MM.1S (cell line): ENCODE measurements around the gene UNC13A.
A peak's percentile ranks its signal among the peaks of the same experiment; 100 is the strongest.

Source experiments
- DNase-seq: peaks from one replicate; pipeline ENCODE4 v3.0.0-alpha.2; 2015
- H2AFZ ChIP-seq: fragments of 300-600 bp; sonication (generic); 2 replicates; pipeline ENCODE4 v1.6.0; 2016; ENCODE audit warnings: antibody characterized with exemption, low read length
- H3F3A ChIP-seq: fragments of 300-600 bp; sonication (generic); 2 replicates; pipeline ENCODE4 v1.6.1; 2016; ENCODE audit warnings: mild to moderate bottlenecking, antibody characterized with exemption, low read length, moderate library complexity, mixed read lengths; ENCODE audit not compliant: insufficient read depth
- H3K27ac ChIP-seq: fragments of 300-600 bp; sonication (generic); 2 replicates; pipeline ENCODE4 v1.5.1; 2016; ENCODE audit warnings: mild to moderate bottlenecking, low read length
- H3K27me3 ChIP-seq: fragments of 300-600 bp; sonication (generic); replicated peaks from 2 replicates; pipeline ENCODE4 v1.6.0; 2016; ENCODE audit warnings: low read length; ENCODE audit not compliant: insufficient read depth
- H3K36me3 ChIP-seq: fragments of 300-600 bp; sonication (generic); replicated peaks from 2 replicates; pipeline ENCODE4 v1.6.1; 2016; ENCODE audit warnings: mild to moderate bottlenecking, low read length, mixed read lengths; ENCODE audit not compliant: insufficient read depth
- H3K4me1 ChIP-seq: fragments of 300-600 bp; sonication (generic); 2 replicates; pipeline ENCODE4 v1.6.1; 2016; ENCODE audit warnings: low read length, mixed read lengths
- H3K4me2 ChIP-seq: fragments of 300-600 bp; sonication (generic); 2 replicates; pipeline ENCODE4 v1.6.0; 2016; ENCODE audit warnings: low read depth, low read length
- H3K4me3 ChIP-seq: fragments of 300-600 bp; sonication (generic); 2 replicates; pipeline ENCODE4 v1.5.1; 2016; ENCODE audit warnings: low read length, mixed read lengths
- H3K79me2 ChIP-seq: fragments of 300-600 bp; sonication (generic); 2 replicates; pipeline ENCODE4 v1.6.1; 2016; ENCODE audit warnings: mixed run types, low read length, mixed read lengths
- H3K9ac ChIP-seq: fragments of 300-600 bp; sonication (generic); 2 replicates; pipeline ENCODE4 v1.6.1; 2016; ENCODE audit warnings: low read length, mixed read lengths
- H3K9me2 ChIP-seq: fragments of 300-600 bp; sonication (generic); replicated peaks from 2 replicates; pipeline ENCODE4 v1.6.1; 2016; ENCODE audit warnings: mild to moderate bottlenecking, low read length, mixed read lengths; ENCODE audit not compliant: insufficient read depth
- H3K9me3 ChIP-seq: fragments of 300-600 bp; sonication (generic); replicated peaks from 2 replicates; pipeline ENCODE4 v1.6.1; 2016; ENCODE audit warnings: mild to moderate bottlenecking, low read length, mixed read lengths; ENCODE audit not compliant: insufficient read depth
- H4K20me1 ChIP-seq: fragments of 300-600 bp; sonication (generic); 2 replicates; pipeline ENCODE4 v1.6.1; 2016; ENCODE audit warnings: mild to moderate bottlenecking, low read length, moderate library complexity, mixed read lengths; ENCODE audit not compliant: insufficient read depth
- EZH2 ChIP-seq: fragments of 300-600 bp; sonication (generic); optimal IDR thresholded peaks from 2 replicates; pipeline ENCODE3; 2017; ENCODE audit warnings: low read depth, mild to moderate bottlenecking, antibody characterized with exemption, low read length, mixed read lengths
- EZH2phosphoT487 ChIP-seq: fragments of 300-600 bp; sonication (generic); IDR thresholded peaks from 2 replicates; pipeline ENCODE4 v1.6.1; 2018; ENCODE audit warnings: antibody characterized with exemption, low read length
- TF ChIP-seq, protein P1 (sequence below): fragments of 300-600 bp; sonication (generic); IDR thresholded peaks from 2 replicates; pipeline ENCODE4 v1.5.1; 2016; ENCODE audit warnings: antibody characterized with exemption, low read length, mixed read lengths

The UNC13A gene

DNA sequence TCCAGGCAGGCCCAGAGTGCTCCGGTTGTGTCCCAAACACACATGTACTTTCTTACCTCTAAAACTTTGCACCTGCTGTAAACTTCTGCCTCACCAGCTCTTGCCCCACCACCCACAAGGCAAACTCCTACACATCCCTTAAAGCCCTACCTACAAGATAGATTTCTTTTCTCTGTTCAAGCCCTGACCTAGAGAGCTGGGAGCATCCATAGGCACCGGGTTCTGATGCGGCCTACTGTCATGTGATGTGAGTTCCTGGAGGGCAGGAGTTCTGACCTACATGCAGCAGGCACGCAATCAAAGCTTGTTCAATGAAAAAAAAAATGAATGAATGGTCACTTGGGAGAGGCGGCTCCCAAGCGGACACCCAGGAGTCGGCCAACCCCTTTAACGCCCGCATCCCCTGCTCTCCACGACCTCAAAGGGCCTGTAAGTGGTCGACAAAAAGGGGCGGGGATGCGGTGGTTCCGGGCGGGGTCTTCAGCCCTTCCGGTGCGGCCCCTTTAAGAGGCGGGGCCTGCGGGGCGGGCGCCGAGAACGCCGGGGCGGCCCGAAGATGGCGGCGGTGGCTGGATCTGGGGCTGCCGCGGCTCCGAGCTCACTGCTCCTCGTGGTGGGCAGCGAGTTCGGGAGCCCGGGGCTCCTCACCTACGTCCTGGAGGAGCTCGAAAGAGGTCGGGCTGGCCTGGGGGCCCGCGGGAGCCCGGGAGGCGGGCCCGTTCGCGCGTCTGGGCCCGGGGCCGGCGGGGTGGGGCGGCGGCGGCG lies 31.0 kb upstream of the UNC13A start, which contains the start of gene MAP1S:
Gene MAP1S, plus strand, starts transcription at position 534 of the 765 bp plus-strand sequence. Its CDS starts 23 bp downstream, at position 557.
- Histone ChIP-seq H3K27ac (no peak within 1 kb of the TSS), H3K9ac (peak within 1 kb of the TSS; percentile 58; the same call in 1 of the 2 replicates), H3K79me2 (peaks cover 14% of the 10 kb centered on the region), H3K4me2 (peak within 1 kb of the TSS; percentile 94), H2AFZ (peak within 1 kb of the TSS; percentile 92), H3F3A (no peaks in the 10 kb centered on the region), H3K27me3 (peaks cover 16% of the 10 kb centered on the region; the same call in 1 of the 2 replicates), H3K4me1 (peaks cover 13% of the 10 kb centered on the region), H3K9me3 (no peaks in the 10 kb centered on the region), H3K9me2 (no peaks in the 10 kb centered on the region), H3K4me3 (peak within 1 kb of the TSS; percentile 83), H4K20me1 (no peaks in the 10 kb centered on the region), H3K36me3 (no peaks in the 10 kb centered on the region)
- TF ChIP-seq EZH2, result no peak
- no peak for TF ChIP-seq EZH2phosphoT487
- TF ChIP-seq, protein P1, sequence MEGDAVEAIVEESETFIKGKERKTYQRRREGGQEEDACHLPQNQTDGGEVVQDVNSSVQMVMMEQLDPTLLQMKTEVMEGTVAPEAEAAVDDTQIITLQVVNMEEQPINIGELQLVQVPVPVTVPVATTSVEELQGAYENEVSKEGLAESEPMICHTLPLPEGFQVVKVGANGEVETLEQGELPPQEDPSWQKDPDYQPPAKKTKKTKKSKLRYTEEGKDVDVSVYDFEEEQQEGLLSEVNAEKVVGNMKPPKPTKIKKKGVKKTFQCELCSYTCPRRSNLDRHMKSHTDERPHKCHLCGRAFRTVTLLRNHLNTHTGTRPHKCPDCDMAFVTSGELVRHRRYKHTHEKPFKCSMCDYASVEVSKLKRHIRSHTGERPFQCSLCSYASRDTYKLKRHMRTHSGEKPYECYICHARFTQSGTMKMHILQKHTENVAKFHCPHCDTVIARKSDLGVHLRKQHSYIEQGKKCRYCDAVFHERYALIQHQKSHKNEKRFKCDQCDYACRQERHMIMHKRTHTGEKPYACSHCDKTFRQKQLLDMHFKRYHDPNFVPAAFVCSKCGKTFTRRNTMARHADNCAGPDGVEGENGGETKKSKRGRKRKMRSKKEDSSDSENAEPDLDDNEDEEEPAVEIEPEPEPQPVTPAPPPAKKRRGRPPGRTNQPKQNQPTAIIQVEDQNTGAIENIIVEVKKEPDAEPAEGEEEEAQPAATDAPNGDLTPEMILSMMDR, result no peak
- peak; percentile 52 for DNase-seq

DNA sequence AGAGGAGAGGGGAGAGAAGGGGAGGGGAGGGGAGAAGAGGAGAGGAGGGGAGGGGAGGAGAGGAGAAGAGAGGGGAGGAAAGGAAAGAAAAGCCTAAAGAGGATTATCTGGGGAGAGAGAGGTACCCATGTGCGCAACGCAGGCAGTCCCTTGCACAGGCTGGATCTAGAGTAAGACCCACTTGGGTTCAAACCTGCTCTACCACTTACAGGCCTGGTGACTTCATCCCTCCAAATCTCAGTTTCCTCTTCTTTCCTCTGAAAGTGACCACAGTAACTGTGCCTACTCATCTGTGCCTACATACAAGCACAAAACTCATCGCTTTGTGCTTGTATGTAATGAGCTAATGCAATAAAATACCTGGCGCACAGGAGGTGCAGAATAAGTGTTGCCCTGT lies 30.4 kb upstream of the UNC13A start:
- Histone ChIP-seq H3F3A (no peaks in the 10 kb centered on the region), H2AFZ (peak overlapping the region; percentile 92), H3K9me3 (no peaks in the 10 kb centered on the region), H3K36me3 (no peaks in the 10 kb centered on the region), H3K27ac (no peak overlapping the region), H3K4me1 (peaks cover 13% of the 10 kb centered on the region), H3K4me3 (peak overlapping the region; percentile 83), H4K20me1 (no peaks in the 10 kb centered on the region), H3K9me2 (no peaks in the 10 kb centered on the region), H3K4me2 (peak overlapping the region; percentile 94), H3K27me3 (peaks cover 16% of the 10 kb centered on the region; the same call in 1 of the 2 replicates), H3K79me2 (peaks cover 14% of the 10 kb centered on the region), H3K9ac (no peak overlapping the region)
- no peak for DNase-seq
- TF ChIP-seq EZH2, result no peak
- TF ChIP-seq, protein P1, result no peak
- no peak for TF ChIP-seq EZH2phosphoT487

DNA sequence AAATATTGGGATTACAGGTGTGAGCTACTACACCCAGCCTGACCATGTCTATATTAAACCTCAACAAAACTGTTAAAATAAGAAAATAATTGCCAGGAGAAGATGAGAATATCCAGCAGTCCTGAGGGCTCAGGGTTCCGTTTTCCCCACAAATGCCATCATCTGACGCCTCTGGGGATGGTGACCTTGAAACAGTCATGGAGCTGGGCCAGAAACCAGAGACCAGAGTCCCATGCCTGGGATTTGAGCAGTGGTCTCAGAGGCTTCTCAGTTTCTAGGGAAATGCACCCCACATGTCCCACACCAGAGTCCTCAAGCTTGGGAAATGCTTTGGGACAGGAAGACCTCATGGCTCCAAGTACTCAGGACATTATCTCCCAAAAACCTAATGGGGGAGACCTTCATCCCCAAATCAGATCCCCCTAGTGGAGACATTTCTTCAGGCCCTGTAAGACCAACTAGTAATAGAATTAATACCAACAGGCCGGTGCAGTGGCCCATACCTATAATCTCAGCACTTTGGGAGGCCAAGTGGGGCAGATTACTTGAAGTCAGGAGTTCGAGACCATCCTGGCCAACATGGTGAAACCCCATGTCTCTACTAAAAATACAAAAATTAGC lies 28.3 kb upstream of the UNC13A start:
- TF ChIP-seq EZH2 (no peak), EZH2phosphoT487 (no peak)
- TF ChIP-seq, protein P1, result peak; percentile 19; the same call in 1 of the 2 replicates
- no peak for DNase-seq
- H3K27ac ChIP-seq, result no peak overlapping the region
- H3K4me3 ChIP-seq, result no peak overlapping the region
- no peak overlapping the region for H3K9ac ChIP-seq
- H2AFZ ChIP-seq, result no peak overlapping the region
- H3K9me3 ChIP-seq, result no peaks in the 10 kb centered on the region
- H3K4me1 ChIP-seq, result peaks cover 13% of the 10 kb centered on the region
- H3K9me2 ChIP-seq, result no peaks in the 10 kb centered on the region
- no peaks in the 10 kb centered on the region for H4K20me1 ChIP-seq
- peaks cover 14% of the 10 kb centered on the region for H3K79me2 ChIP-seq
- no peaks in the 10 kb centered on the region for H3F3A ChIP-seq
- H3K4me2 ChIP-seq, result no peak overlapping the region
- H3K36me3 ChIP-seq, result no peaks in the 10 kb centered on the region
- peaks cover 27% of the 10 kb centered on the region for H3K27me3 ChIP-seq
